Neural progenitor cell (in vitro differentiated cells): ENCODE data around the gene RAB11B. TPM values are rescaled to one million over a fixed set of nuclear protein-coding genes. Genes with fewer than 3 reads are reported as not detected.

Experiments
- DNase-seq: peaks from one replicate; pipeline ENCODE4 v3.0.0-alpha.2; 2016; ENCODE audit warnings: low spot score
- H2AFZ ChIP-seq: fragments of 200-600 bp; sonication (generic); replicated peaks from 2 replicates; pipeline ENCODE4 v1.6.1; 2016; ENCODE audit warnings: antibody characterized with exemption
- H3F3A ChIP-seq: fragments of 200-600 bp; sonication (generic); 2 replicates; pipeline ENCODE4 v1.6.1; 2016; ENCODE audit warnings: antibody characterized with exemption, low read depth
- H3K27ac ChIP-seq: fragments of 200-600 bp; sonication (generic); 2 replicates; pipeline ENCODE4 v1.5.1; 2016; ENCODE audit warnings: mild to moderate bottlenecking
- H3K27me3 ChIP-seq: fragments of 200-600 bp; sonication (generic); 2 replicates; pipeline ENCODE4 v1.6.1; 2016; ENCODE audit warnings: mild to moderate bottlenecking, moderate library complexity
- H3K36me3 ChIP-seq: fragments of 200-600 bp; sonication (generic); 2 replicates; pipeline ENCODE4 v1.5.1; 2016
- H3K4me1 ChIP-seq: fragments of 200-600 bp; sonication (generic); 2 replicates; pipeline ENCODE4 v1.6.1; 2016; ENCODE audit warnings: mixed run types
- H3K4me2 ChIP-seq: fragments of 200-600 bp; sonication (generic); 2 replicates; pipeline ENCODE4 v1.6.1; 2016
- H3K4me3 ChIP-seq: fragments of 200-600 bp; sonication (generic); 2 replicates; pipeline ENCODE4 v1.5.1; 2016
- H3K79me2 ChIP-seq: fragments of 200-600 bp; sonication (generic); 2 replicates; pipeline ENCODE4 v1.6.1; 2016; ENCODE audit warnings: low read depth
- H3K9ac ChIP-seq: fragments of 200-600 bp; sonication (generic); 2 replicates; pipeline ENCODE4 v1.6.1; 2016
- H3K9me3 ChIP-seq: fragments of 200-600 bp; sonication (generic); 2 replicates; pipeline ENCODE4 v1.5.1; 2016; ENCODE audit warnings: low read depth
- H4K20me1 ChIP-seq: fragments of 200-600 bp; sonication (generic); 2 replicates; pipeline ENCODE4 v1.6.1; 2016; ENCODE audit warnings: low read depth
- H3K27ac Mint-ChIP-seq: 3 replicates; pipeline ENCODE4 v1.8.0; 2021; ENCODE audit warnings: mixed read lengths
- H3K27me3 Mint-ChIP-seq: 2 replicates; pipeline ENCODE4 v1.8.0; 2022; ENCODE audit warnings: low read depth, mild to moderate bottlenecking, inconsistent platforms, moderate library complexity, mixed read lengths; ENCODE audit not compliant: insufficient read depth
- H3K36me3 Mint-ChIP-seq: 3 replicates; pipeline ENCODE4 v1.8.0; 2021; ENCODE audit warnings: mixed read lengths
- H3K4me1 Mint-ChIP-seq: 3 replicates; pipeline ENCODE4 v1.8.0; 2021; ENCODE audit warnings: mixed read lengths
- H3K4me3 Mint-ChIP-seq: 3 replicates; pipeline ENCODE4 v1.8.0; 2021; ENCODE audit warnings: mild to moderate bottlenecking, moderate library complexity, mixed read lengths
- H3K9me3 Mint-ChIP-seq: 3 replicates; pipeline ENCODE4 v1.8.0; 2020; ENCODE audit warnings: mixed read lengths
- CTCF ChIP-seq: fragments of 200-600 bp; sonication (generic); IDR thresholded peaks from 2 replicates; pipeline ENCODE4 v1.5.1; 2017; ENCODE audit warnings: antibody characterized with exemption, mild to moderate bottlenecking
- EZH2 ChIP-seq: fragments of 200-600 bp; sonication (generic); IDR thresholded peaks from 2 replicates; pipeline ENCODE4 v1.6.1; 2017; ENCODE audit warnings: antibody characterized with exemption, mild to moderate bottlenecking, moderate library complexity
- EZH2phosphoT487 ChIP-seq: fragments of 200-600 bp; sonication (generic); IDR thresholded peaks from 2 replicates; pipeline ENCODE4 v1.6.1; 2017; ENCODE audit warnings: antibody characterized with exemption
- total RNA-seq: library from RNA; depleted of rRNA; stranded (reverse); fragments of >200 nt; gene quantifications from 2 replicates; pipeline ENCODE4 v1.2.3, GENCODE V29; 2015; ENCODE audit warnings: low replicate concordance

The RAB11B gene
- total RNA-seq, 1 donor from 2014 or later = 17.1 TPM

- H3K9ac ChIP-seq = peak overlapping the region; percentile 99
- Mint-ChIP-seq H3K4me3 (peak overlapping the region; percentile 88), H3K27me3 (peaks cover 6% of the 10 kb centered on the region), H3K4me1 (peaks cover 47% of the 10 kb centered on the region), H3K36me3 (peaks cover 15% of the 10 kb centered on the region), H3K27ac (peak overlapping the region; percentile 94), H3K9me3 (no peaks in the 10 kb centered on the region)
- no peaks in the 10 kb centered on the region for H3K9me3 ChIP-seq
- H3K4me3 ChIP-seq = peak overlapping the region; percentile 94
- peaks cover 48% of the 10 kb centered on the region for H3F3A ChIP-seq
- H3K79me2 ChIP-seq = peaks cover 64% of the 10 kb centered on the region
- DNase-seq = peak; percentile 78
- TF ChIP-seq CTCF = no peak
- no peak for TF ChIP-seq EZH2phosphoT487
- TF ChIP-seq EZH2 = no peak
- peak overlapping the region; percentile 91 for H3K27ac ChIP-seq
- H3K27me3 ChIP-seq = no peaks in the 10 kb centered on the region
- H3K36me3 ChIP-seq = peaks cover 8% of the 10 kb centered on the region
- H3K4me1 ChIP-seq = peaks cover 33% of the 10 kb centered on the region
- H2AFZ ChIP-seq = no peak overlapping the region
- peaks cover 55% of the 10 kb centered on the region for H4K20me1 ChIP-seq
- peak overlapping the region; percentile 94 for H3K4me2 ChIP-seq
Measured at GRCh38 chr19:8445488-8446001, 55.4 kb downstream of the RAB11B start.

GRCh38 chr19:8446061-8446709, 56.0 kb downstream of the RAB11B start:
- peaks cover 8% of the 10 kb centered on the region for H3K36me3 ChIP-seq
- H3F3A ChIP-seq = peaks cover 52% of the 10 kb centered on the region
- Mint-ChIP-seq H3K4me3 (peak overlapping the region; percentile 88), H3K27ac (peak overlapping the region; percentile 24), H3K36me3 (peaks cover 17% of the 10 kb centered on the region), H3K27me3 (peaks cover 6% of the 10 kb centered on the region), H3K9me3 (no peaks in the 10 kb centered on the region), H3K4me1 (peaks cover 48% of the 10 kb centered on the region)
- no peak overlapping the region for H2AFZ ChIP-seq
- H3K4me1 ChIP-seq = peaks cover 35% of the 10 kb centered on the region
- H3K4me3 ChIP-seq = peak overlapping the region; percentile 94
- H3K9me3 ChIP-seq = no peaks in the 10 kb centered on the region
- H3K27ac ChIP-seq = no peak overlapping the region
- TF ChIP-seq EZH2 (no peak), EZH2phosphoT487 (no peak), CTCF (no peak)
- peak overlapping the region; percentile 99 for H3K9ac ChIP-seq
- no peak for DNase-seq
- H3K4me2 ChIP-seq = peak overlapping the region; percentile 94
- H4K20me1 ChIP-seq = peaks cover 61% of the 10 kb centered on the region
- no peaks in the 10 kb centered on the region for H3K27me3 ChIP-seq
- peaks cover 70% of the 10 kb centered on the region for H3K79me2 ChIP-seq

- H3K27me3 ChIP-seq = no peaks in the 10 kb centered on the region
- no peak overlapping the region for H3K4me3 ChIP-seq
- Mint-ChIP-seq H3K4me1 (peaks cover 47% of the 10 kb centered on the region), H3K27me3 (peaks cover 3% of the 10 kb centered on the region), H3K4me3 (peak overlapping the region; percentile 36), H3K27ac (no peak overlapping the region), H3K9me3 (no peaks in the 10 kb centered on the region), H3K36me3 (peaks cover 22% of the 10 kb centered on the region)
- H3K4me1 ChIP-seq = peaks cover 47% of the 10 kb centered on the region
- no peak overlapping the region for H3K9ac ChIP-seq
- DNase-seq = peak; percentile 13
- no peak overlapping the region for H2AFZ ChIP-seq
- H3K79me2 ChIP-seq = peaks cover 99% of the 10 kb centered on the region
- H3K27ac ChIP-seq = peak overlapping the region; percentile 29
- H3K9me3 ChIP-seq = no peaks in the 10 kb centered on the region
- no peak for TF ChIP-seq EZH2
- TF ChIP-seq CTCF = no peak
- TF ChIP-seq EZH2phosphoT487 = no peak
- H3K36me3 ChIP-seq = peaks cover 8% of the 10 kb centered on the region
- H4K20me1 ChIP-seq = peaks cover 98% of the 10 kb centered on the region
- peaks cover 54% of the 10 kb centered on the region for H3F3A ChIP-seq
- H3K4me2 ChIP-seq = no peak overlapping the region
Measured at GRCh38 chr19:8449830-8450229, 59.7 kb downstream of the RAB11B start.
